ENCODE measurements around the gene SMARCC1.

The SMARCC1 gene

GRCh38 chr3:47685037-47685436 is 96.7 kb downstream of the SMARCC1 start:
- peaks cover 92% of the 10 kb centered on the region for H3K36me3 ChIP-seq (ENCODE audit: insufficient read depth, low read depth, low read length)

GRCh38 chr3:47681016-47681415 is 100.7 kb downstream of the SMARCC1 start:
- H3K36me3 ChIP-seq (ENCODE audit: insufficient read depth, low read depth, low read length): peaks cover 91% of the 10 kb centered on the region
- H3K9me3 ChIP-seq (ENCODE audit: insufficient read depth, low read depth, low read length): no peaks in the 10 kb centered on the region
- H3K27me3 ChIP-seq (ENCODE audit: insufficient read depth, low read length): no peaks in the 10 kb centered on the region
- H3K4me1 ChIP-seq (ENCODE audit: insufficient read depth, low read length): no peaks in the 10 kb centered on the region
- H3K27ac ChIP-seq (ENCODE audit: low read length): no peak overlapping the region
- H3K4me3 ChIP-seq (ENCODE audit: low read length): no peak overlapping the region
- no peak overlapping the region for H3K9ac ChIP-seq (ENCODE audit: low read depth, low read length)

More at GRCh38 chr3:47685037-47685436, 96.7 kb downstream of the SMARCC1 start:
- no peaks in the 10 kb centered on the region for H3K27me3 ChIP-seq (ENCODE audit: insufficient read depth, low read length)
- no peak overlapping the region for H3K4me3 ChIP-seq (ENCODE audit: low read length)
- H3K4me1 ChIP-seq (ENCODE audit: insufficient read depth, low read length): no peaks in the 10 kb centered on the region
- no peak overlapping the region for H3K9ac ChIP-seq (ENCODE audit: low read depth, low read length)
- H3K27ac ChIP-seq (ENCODE audit: low read length): no peak overlapping the region
- H3K9me3 ChIP-seq (ENCODE audit: insufficient read depth, low read depth, low read length): no peaks in the 10 kb centered on the region

- H3K27ac ChIP-seq (ENCODE audit: low read length): no peak overlapping the region
- peaks cover 93% of the 10 kb centered on the region for H3K36me3 ChIP-seq (ENCODE audit: insufficient read depth, low read depth, low read length)
- H3K9ac ChIP-seq (ENCODE audit: low read depth, low read length): no peak overlapping the region
These were observed 103.0 kb downstream of the SMARCC1 start for GRCh38 chr3:47678446-47679338.

DNA sequence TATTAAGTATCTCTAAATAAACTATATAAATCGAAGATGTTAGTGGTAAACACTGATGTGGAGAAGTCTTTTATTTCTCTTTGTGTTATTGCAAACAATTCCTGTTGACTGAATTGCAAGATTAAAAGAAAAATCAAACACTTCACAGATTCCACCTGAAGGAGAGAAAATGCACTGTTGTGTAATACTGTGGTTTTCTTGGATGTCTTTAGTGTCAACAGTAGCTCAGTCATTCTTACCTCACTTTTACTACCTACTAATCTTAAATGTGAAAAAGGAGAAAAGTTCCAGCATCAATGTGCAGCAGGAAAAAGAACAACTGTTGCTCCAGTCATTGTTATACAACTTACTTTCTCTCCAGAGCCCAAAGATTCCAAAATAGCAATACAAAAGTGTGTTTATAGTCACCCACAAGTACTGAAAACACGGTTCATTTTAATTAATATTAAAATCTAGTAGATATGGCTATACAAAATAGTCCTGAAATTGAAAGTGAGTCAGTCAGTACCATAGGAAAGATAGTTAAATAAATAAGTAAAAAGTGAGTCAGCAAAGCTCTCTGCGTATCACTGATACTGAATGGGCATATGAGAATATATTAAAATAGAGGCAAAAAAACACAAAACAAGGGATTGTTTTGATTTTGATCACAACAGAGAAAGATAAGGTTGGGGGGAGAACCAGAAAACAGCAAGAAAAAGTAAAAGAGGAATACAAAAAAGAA is 112.5 kb downstream of the SMARCC1 start:
- Histone ChIP-seq H3K9me3 (ENCODE audit: insufficient read depth, low read depth, low read length) (no peaks in the 10 kb centered on the region), H3K27ac (ENCODE audit: low read length) (no peak overlapping the region), H3K4me3 (ENCODE audit: low read length) (no peak overlapping the region), H3K36me3 (ENCODE audit: insufficient read depth, low read depth, low read length) (peaks cover 95% of the 10 kb centered on the region), H3K4me1 (ENCODE audit: insufficient read depth, low read length) (no peaks in the 10 kb centered on the region), H3K27me3 (ENCODE audit: insufficient read depth, low read length) (no peaks in the 10 kb centered on the region), H3K9ac (ENCODE audit: low read depth, low read length) (no peak overlapping the region)

More at GRCh38 chr3:47678446-47679338, 103.0 kb downstream of the SMARCC1 start:
- Histone ChIP-seq H3K4me1 (ENCODE audit: insufficient read depth, low read length) (no peaks in the 10 kb centered on the region), H3K4me3 (ENCODE audit: low read length) (no peak overlapping the region), H3K27me3 (ENCODE audit: insufficient read depth, low read length) (no peaks in the 10 kb centered on the region), H3K9me3 (ENCODE audit: insufficient read depth, low read depth, low read length) (no peaks in the 10 kb centered on the region)

DNA sequence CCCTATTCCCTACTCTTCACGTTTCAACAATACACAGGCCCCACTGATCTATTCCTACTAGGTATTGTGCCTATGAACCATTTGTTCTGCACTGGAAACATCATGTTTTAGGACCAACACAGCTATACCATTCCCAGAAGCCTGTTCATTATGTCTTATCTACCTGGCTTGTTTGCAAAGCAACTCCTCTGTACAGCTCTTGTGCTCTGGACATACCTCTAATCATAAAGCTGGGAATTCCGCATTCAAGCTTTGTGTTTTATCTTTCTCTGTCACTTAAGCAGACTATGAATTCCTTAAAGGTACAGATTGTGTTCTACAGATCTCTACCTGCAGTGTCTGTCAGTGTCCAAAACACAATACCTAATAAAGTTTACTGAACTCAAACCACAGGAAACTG is 115.6 kb downstream of the SMARCC1 start:
- Histone ChIP-seq H3K4me1 (ENCODE audit: insufficient read depth, low read length) (no peaks in the 10 kb centered on the region), H3K9me3 (ENCODE audit: insufficient read depth, low read depth, low read length) (no peaks in the 10 kb centered on the region), H3K27ac (ENCODE audit: low read length) (no peak overlapping the region), H3K27me3 (ENCODE audit: insufficient read depth, low read length) (no peaks in the 10 kb centered on the region), H3K4me3 (ENCODE audit: low read length) (no peak overlapping the region), H3K36me3 (ENCODE audit: insufficient read depth, low read depth, low read length) (peaks cover 92% of the 10 kb centered on the region), H3K9ac (ENCODE audit: low read depth, low read length) (no peak overlapping the region)

DNA sequence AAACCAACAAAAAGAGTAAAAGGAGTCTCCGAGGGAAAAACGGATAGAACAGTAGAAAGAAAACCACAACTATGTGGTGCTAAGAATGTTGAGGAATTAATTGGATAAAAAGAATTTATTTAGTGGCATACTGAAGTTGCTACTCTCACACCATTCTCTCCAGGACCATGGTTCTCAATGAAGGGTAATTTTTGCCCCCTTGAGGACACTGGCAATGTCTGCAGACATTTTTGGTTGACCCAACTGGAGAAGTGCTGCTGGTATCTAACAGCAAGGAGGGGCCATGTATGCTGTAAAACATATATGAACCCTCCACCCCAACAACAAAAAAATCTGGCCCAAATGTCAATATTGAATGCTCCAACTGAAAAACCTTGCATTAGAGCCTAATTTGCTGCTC is 117.2 kb downstream of the SMARCC1 start:
- no peaks in the 10 kb centered on the region for H3K4me1 ChIP-seq (ENCODE audit: insufficient read depth, low read length)
- peaks cover 92% of the 10 kb centered on the region for H3K36me3 ChIP-seq (ENCODE audit: insufficient read depth, low read depth, low read length)
- H3K4me3 ChIP-seq (ENCODE audit: low read length): no peak overlapping the region
- H3K27me3 ChIP-seq (ENCODE audit: insufficient read depth, low read length): no peaks in the 10 kb centered on the region
- no peak overlapping the region for H3K9ac ChIP-seq (ENCODE audit: low read depth, low read length)
- H3K27ac ChIP-seq (ENCODE audit: low read length): no peak overlapping the region
- no peaks in the 10 kb centered on the region for H3K9me3 ChIP-seq (ENCODE audit: insufficient read depth, low read depth, low read length)

DNA sequence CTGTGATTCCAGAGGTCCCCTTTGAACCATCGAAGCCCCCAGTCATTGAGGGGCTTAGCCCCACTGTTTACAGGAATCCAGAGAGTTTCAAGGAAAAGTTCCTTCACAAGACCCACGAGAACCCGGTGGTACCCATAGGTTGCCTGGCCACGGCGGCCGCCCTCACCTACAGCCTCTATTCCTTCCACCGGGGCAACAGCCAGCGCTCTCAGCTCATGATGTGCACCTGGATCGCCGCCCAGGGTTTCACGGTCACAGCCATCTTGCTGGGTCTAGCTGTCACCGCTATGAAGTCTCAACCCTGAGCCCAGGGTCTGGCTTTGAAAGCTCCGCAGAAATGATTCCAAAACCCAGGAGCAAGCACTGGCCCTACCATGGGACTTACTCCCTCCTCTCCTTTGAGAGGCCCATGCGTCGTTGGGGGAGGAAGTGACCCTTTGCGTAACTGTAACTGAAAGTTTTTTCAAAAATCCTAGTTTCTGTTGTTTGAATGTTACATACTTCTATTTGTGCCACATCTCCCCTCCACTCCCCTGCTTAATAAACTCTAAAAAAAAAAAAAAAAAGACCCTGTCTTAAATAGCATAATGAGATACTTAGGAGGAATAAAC is 118.0 kb downstream of the SMARCC1 start:
- no peak overlapping the region for H3K9ac ChIP-seq (ENCODE audit: low read depth, low read length)
- peaks cover 1% of the 10 kb centered on the region; the same call in 1 of the 2 replicates for H3K9me3 ChIP-seq (ENCODE audit: insufficient read depth, low read depth, low read length)
- no peak overlapping the region for H3K27ac ChIP-seq (ENCODE audit: low read length)
- peaks cover 91% of the 10 kb centered on the region for H3K36me3 ChIP-seq (ENCODE audit: insufficient read depth, low read depth, low read length)
- no peaks in the 10 kb centered on the region for H3K4me1 ChIP-seq (ENCODE audit: insufficient read depth, low read length)
- H3K27me3 ChIP-seq (ENCODE audit: insufficient read depth, low read length): no peaks in the 10 kb centered on the region
- H3K4me3 ChIP-seq (ENCODE audit: low read length): no peak overlapping the region

DNA sequence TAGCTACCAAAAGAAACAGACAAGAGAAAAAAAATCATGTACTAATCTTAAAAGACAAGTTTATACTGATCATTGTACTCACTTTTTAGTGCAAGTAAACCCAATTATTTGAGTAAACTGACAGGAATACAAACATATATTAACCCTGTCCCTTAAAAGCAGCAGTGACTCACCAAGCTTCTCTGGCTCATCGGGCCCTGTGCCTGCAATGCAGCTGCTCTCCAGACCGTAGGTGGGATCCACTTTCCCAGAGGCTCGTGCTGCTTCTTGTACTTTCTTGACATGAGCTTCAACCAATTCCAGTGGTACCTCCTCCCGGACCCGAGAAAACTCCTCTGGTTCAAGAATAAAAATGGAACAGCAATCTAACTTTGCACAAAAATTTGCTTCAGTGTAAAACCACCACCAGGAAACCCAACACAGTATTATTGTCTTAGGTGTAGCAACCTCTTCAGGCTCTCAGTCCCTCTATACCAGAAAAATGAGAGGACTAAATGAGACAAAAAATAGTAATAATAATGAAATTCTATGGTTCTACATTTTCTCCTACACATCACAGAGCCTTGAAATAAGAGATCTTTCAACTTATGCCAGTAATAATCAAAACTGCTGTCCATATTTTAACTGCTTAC is 120.5 kb downstream of the SMARCC1 start:
- Histone ChIP-seq H3K9ac (ENCODE audit: low read depth, low read length) (no peak overlapping the region), H3K27ac (ENCODE audit: low read length) (no peak overlapping the region), H3K27me3 (ENCODE audit: insufficient read depth, low read length) (no peaks in the 10 kb centered on the region), H3K36me3 (ENCODE audit: insufficient read depth, low read depth, low read length) (peaks cover 93% of the 10 kb centered on the region), H3K9me3 (ENCODE audit: insufficient read depth, low read depth, low read length) (peaks cover 7% of the 10 kb centered on the region), H3K4me1 (ENCODE audit: insufficient read depth, low read length) (no peaks in the 10 kb centered on the region), H3K4me3 (ENCODE audit: low read length) (no peak overlapping the region)

DNA sequence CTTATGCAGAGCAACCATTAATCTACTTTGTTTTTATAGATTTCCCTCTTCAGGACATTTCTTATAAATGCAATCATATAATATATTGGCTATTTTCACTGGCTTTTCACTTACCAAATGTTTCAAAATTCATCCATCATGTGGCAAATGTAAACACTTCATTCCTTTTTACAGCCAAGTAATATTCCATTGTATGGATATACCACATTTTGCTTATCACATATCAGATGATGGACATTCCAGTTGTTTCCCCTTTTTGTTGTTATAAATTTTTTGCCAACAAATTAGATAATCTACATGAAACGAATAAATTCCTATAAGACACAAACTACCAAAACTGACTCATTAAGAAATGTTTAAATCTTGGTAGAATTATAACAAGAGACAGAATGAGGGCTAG is 123.2 kb downstream of the SMARCC1 start:
- no peak overlapping the region for H3K4me3 ChIP-seq (ENCODE audit: low read length)
- no peaks in the 10 kb centered on the region for H3K4me1 ChIP-seq (ENCODE audit: insufficient read depth, low read length)
- H3K27me3 ChIP-seq (ENCODE audit: insufficient read depth, low read length): no peaks in the 10 kb centered on the region
- peaks cover 7% of the 10 kb centered on the region for H3K9me3 ChIP-seq (ENCODE audit: insufficient read depth, low read depth, low read length)
- H3K9ac ChIP-seq (ENCODE audit: low read depth, low read length): no peak overlapping the region
- H3K27ac ChIP-seq (ENCODE audit: low read length): no peak overlapping the region
- peaks cover 89% of the 10 kb centered on the region for H3K36me3 ChIP-seq (ENCODE audit: insufficient read depth, low read depth, low read length)

DNA sequence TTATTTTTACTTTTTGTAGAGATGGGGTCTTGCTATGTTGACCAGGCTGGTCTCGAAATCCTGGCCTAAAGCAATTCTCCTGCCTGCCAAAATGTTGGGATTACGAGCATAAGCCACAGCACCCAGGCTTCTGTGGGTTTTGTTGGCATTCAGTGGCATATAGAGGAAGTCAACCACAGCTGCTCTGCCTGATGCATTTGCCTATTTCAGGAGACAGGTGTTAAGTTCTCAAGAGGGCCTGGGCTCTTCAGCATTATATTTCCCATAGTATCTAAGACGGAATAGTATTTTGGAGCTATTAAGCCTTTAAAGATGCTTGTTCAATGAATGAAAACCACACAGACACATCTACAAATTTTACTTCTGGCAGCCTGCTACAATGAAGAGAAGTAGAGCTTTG is 129.6 kb downstream of the SMARCC1 start:
- H3K9me3 ChIP-seq (ENCODE audit: insufficient read depth, low read depth, low read length): no peaks in the 10 kb centered on the region
- H3K4me1 ChIP-seq (ENCODE audit: insufficient read depth, low read length): no peaks in the 10 kb centered on the region
- H3K36me3 ChIP-seq (ENCODE audit: insufficient read depth, low read depth, low read length): peaks cover 86% of the 10 kb centered on the region
- no peaks in the 10 kb centered on the region for H3K27me3 ChIP-seq (ENCODE audit: insufficient read depth, low read length)
- no peak overlapping the region for H3K27ac ChIP-seq (ENCODE audit: low read length)
- no peak overlapping the region for H3K9ac ChIP-seq (ENCODE audit: low read depth, low read length)
- H3K4me3 ChIP-seq (ENCODE audit: low read length): no peak overlapping the region

GRCh38 chr3:47650294-47650693 is 131.4 kb downstream of the SMARCC1 start:
- Histone ChIP-seq H3K36me3 (ENCODE audit: insufficient read depth, low read depth, low read length) (peaks cover 91% of the 10 kb centered on the region), H3K4me3 (ENCODE audit: low read length) (no peak overlapping the region), H3K27ac (ENCODE audit: low read length) (no peak overlapping the region), H3K9me3 (ENCODE audit: insufficient read depth, low read depth, low read length) (no peaks in the 10 kb centered on the region), H3K27me3 (ENCODE audit: insufficient read depth, low read length) (no peaks in the 10 kb centered on the region), H3K4me1 (ENCODE audit: insufficient read depth, low read length) (no peaks in the 10 kb centered on the region), H3K9ac (ENCODE audit: low read depth, low read length) (no peak overlapping the region)

Data from iPS-20b (cell line).